ENCODE measurements around the gene RNF7. TPM values are rescaled to one million over a fixed set of nuclear protein-coding genes. Genes with fewer than 3 reads are reported as not detected.

The RNF7 gene
- polyA plus RNA-seq, 2 of the 4 experiments (the other 2 are of a cell fraction): 84.1 to 147 TPM

GRCh38 chr3:141708367-141708766 is 29.7 kb upstream of the RNF7 start (continued):
- no peak for TF ChIP-seq KDM5A (IDR thresholded peaks at IDR 0.05)
- no peak for TF ChIP-seq FOXS1 (CRISPR knock-in tag; IDR thresholded peaks at IDR 0.05)

- 85% methylated on average over 7 of the region's 7 CpGs for WGBS (ENCODE audit: missing lambda C conversion rate)
These were observed 28.9 kb upstream of the RNF7 start for GRCh38 chr3:141709126-141709770.

GRCh38 chr3:141710121-141710520 is 28.0 kb upstream of the RNF7 start:
- H3K9me3 ChIP-seq: no peaks in the 10 kb centered on the region
- WGBS (ENCODE audit: missing lambda C conversion rate): 88% methylated on average over 6 of the region's 6 CpGs
- DNase-seq (ENCODE audit: low read depth in 1 of 2, low spot score in 1 of 2) (no peak), ATAC-seq (no peak), FAIRE-seq (no peak)
- H3K27ac ChIP-seq: no peak overlapping the region
- no peak overlapping the region for H3K4me3 ChIP-seq
- no peak for TF ChIP-seq EHMT2 (IDR thresholded peaks at IDR 0.05; ENCODE audit: low read depth)
- no peak for TF ChIP-seq POLR2A (IDR thresholded peaks at IDR 0.05; ENCODE audit: low read length)
- TF ChIP-seq KDM5A (IDR thresholded peaks at IDR 0.05): no peak
- H3K4me1 ChIP-seq: no peaks in the 10 kb centered on the region
- H3K4me2 ChIP-seq: no peak overlapping the region
- POLR2A ChIA-PET: no interaction called here
- CTCF ChIA-PET: no interaction called here

More at GRCh38 chr3:141709126-141709770, 28.9 kb upstream of the RNF7 start:
- no peaks in the 10 kb centered on the region for H3K9me3 ChIP-seq
- H3K4me3 ChIP-seq: no peak overlapping the region
- DNase-seq (ENCODE audit: low read depth in 1 of 2, low spot score in 1 of 2): no peak
- no peak for ATAC-seq
- POLR2A ChIA-PET: no interaction called here
- no peak overlapping the region for H3K4me2 ChIP-seq
- FAIRE-seq: no peak
- TF ChIP-seq EHMT2 (IDR thresholded peaks at IDR 0.05; ENCODE audit: low read depth) (no peak), HOXB5 (CRISPR knock-in tag; IDR thresholded peaks at IDR 0.05) (no peak), POLR2A (IDR thresholded peaks at IDR 0.05; ENCODE audit: low read length) (no peak), REST (IDR thresholded peaks at IDR 0.05) (no peak), PBX3 (IDR thresholded peaks at IDR 0.05) (no peak), HMGXB4 (CRISPR knock-in tag; IDR thresholded peaks at IDR 0.05; ENCODE audit: borderline replicate concordance) (no peak), RNF2 (IDR thresholded peaks at IDR 0.05; ENCODE audit: borderline replicate concordance, low read depth) (no peak), MAFK (IDR thresholded peaks at IDR 0.05; ENCODE audit: partially characterized antibody) (no peak), TFCP2L1 (CRISPR knock-in tag; IDR thresholded peaks at IDR 0.05) (no peak), HOXA7 (CRISPR knock-in tag; IDR thresholded peaks at IDR 0.05) (no peak), ZNF302 (CRISPR knock-in tag; IDR thresholded peaks at IDR 0.05) (no peak), FOSB (CRISPR knock-in tag; IDR thresholded peaks at IDR 0.05) (no peak)
- CTCF ChIA-PET: no interaction called here
- H3K4me1 ChIP-seq: no peaks in the 10 kb centered on the region
- no peak overlapping the region for H3K27ac ChIP-seq
